IMR-90 (cell line): Measurements from ENCODE around the gene PDCD1. TPM values are rescaled to one million over a fixed set of nuclear protein-coding genes. Genes with fewer than 3 reads are reported as not detected.

Source experiments
- ATAC-seq: fragments of 200-7000 bp; cut with Tn5 transposase; 2 replicates; pipeline ENCODE4 v1.9.1; 2020; ENCODE audit warnings: low read depth, mild to moderate bottlenecking, moderate library complexity
- BruUV-seq: library from RNA; stranded (reverse); fragments of 400-500 nt; replicated peaks from 2 replicates; lab custom pipeline; 2021; lab: Mats Ljungman, UMichigan
- CTCF ChIA-PET: fragments of 300-600 bp; formaldehyde crosslinking; extraction: SDS; loops from one replicate; lab custom pipeline; 2021; ENCODE audit warnings: antibody characterized with exemption; lab: Yijun Ruan, JAX
- POLR2A ChIA-PET: fragments of 300-600 bp; sonication (Branson Sonifier 250); formaldehyde crosslinking; loops from one replicate; lab custom pipeline; 2022; ENCODE audit warnings: antibody characterized with exemption; ENCODE audit not compliant: unreplicated experiment; lab: Charles Lee
- DNase-seq: peaks from one replicate; pipeline ENCODE4 v3.0.0; 2013
- H2AFZ ChIP-seq: replicated peaks from 2 replicates; pipeline ENCODE3; 2013; ENCODE audit warnings: low read length, mild to moderate bottlenecking; ENCODE audit not compliant: poor library complexity
- H2AK5ac ChIP-seq: 2 replicates; pipeline ENCODE4 v1.6.1; 2013; ENCODE audit warnings: low read depth, low read length, inconsistent platforms
- H2AK9ac ChIP-seq: replicated peaks from 2 replicates; pipeline ENCODE3; 2013; ENCODE audit warnings: mild to moderate bottlenecking, low read depth, low read length, moderate library complexity; ENCODE audit not compliant: poor library complexity
- H2BK120ac ChIP-seq: 2 replicates; pipeline ENCODE4 v1.6.1; 2013; ENCODE audit warnings: low read depth, low read length, inconsistent platforms
- H2BK15ac ChIP-seq: 3 replicates; pipeline ENCODE4 v1.6.1; 2013; ENCODE audit warnings: low read depth, low read length, inconsistent platforms
- H2BK20ac ChIP-seq: 2 replicates; pipeline ENCODE4 v1.6.1; 2013; ENCODE audit warnings: low read depth, mild to moderate bottlenecking, inconsistent platforms, low read length, moderate library complexity
- H2BK5ac ChIP-seq: 2 replicates; pipeline ENCODE4 v1.6.1; 2013; ENCODE audit warnings: mild to moderate bottlenecking, low read depth, low read length, inconsistent platforms; ENCODE audit not compliant: poor library complexity, severe bottlenecking
- H3K14ac ChIP-seq: replicated peaks from 2 replicates; pipeline ENCODE4 v1.6.1; 2013; ENCODE audit warnings: low read depth, low read length, inconsistent platforms
- H3K18ac ChIP-seq: 2 replicates; pipeline ENCODE4 v1.6.1; 2013; ENCODE audit warnings: low read depth, low read length, control low read depth
- H3K23ac ChIP-seq: 2 replicates; pipeline ENCODE4 v1.6.1; 2013; ENCODE audit warnings: low read depth, low read length, inconsistent platforms
- H3K27ac ChIP-seq: 2 replicates; pipeline ENCODE4 v1.5.1; 2013; ENCODE audit warnings: mild to moderate bottlenecking, control low read depth, low read length; ENCODE audit not compliant: insufficient read depth
- H3K27me3 ChIP-seq: 2 replicates; pipeline ENCODE4 v1.6.1; 2013; ENCODE audit warnings: low read length; ENCODE audit not compliant: control insufficient read depth, insufficient read depth
- H3K36me3 ChIP-seq: 2 replicates; pipeline ENCODE4 v1.6.1; 2013; ENCODE audit warnings: low read length, mixed read lengths; ENCODE audit not compliant: control insufficient read depth, insufficient read depth
- H3K4ac ChIP-seq: 2 replicates; pipeline ENCODE4 v1.6.1; 2013; ENCODE audit warnings: low read depth, low read length, inconsistent platforms
- H3K4me1 ChIP-seq: 2 replicates; pipeline ENCODE4 v1.6.1; 2013; ENCODE audit warnings: low read length, mixed read lengths; ENCODE audit not compliant: control insufficient read depth, insufficient read depth
- H3K4me2 ChIP-seq: 2 replicates; pipeline ENCODE4 v1.6.1; 2013; ENCODE audit warnings: low read depth, mild to moderate bottlenecking, control low read depth, low read length, moderate library complexity
- H3K4me3 ChIP-seq: 2 replicates; pipeline ENCODE4 v1.5.1; 2013; ENCODE audit warnings: low read depth, mild to moderate bottlenecking, control low read depth, low read length, moderate library complexity; ENCODE audit not compliant: insufficient read depth
- H3K56ac ChIP-seq: 2 replicates; pipeline ENCODE4 v1.6.1; 2013; ENCODE audit warnings: low read length, inconsistent platforms; ENCODE audit not compliant: insufficient read depth; ENCODE audit errors: extremely low read depth
- H3K79me1 ChIP-seq, 2 experiments: 2 replicates each; pipeline ENCODE4 v1.6.1; 2013; ENCODE audit warnings: low read length in 2 of 2, inconsistent platforms in 1 of 2, low read depth in 1 of 2
- H3K9ac ChIP-seq: 2 replicates; pipeline ENCODE4 v1.6.1; 2013; ENCODE audit warnings: low read depth, low read length, control low read depth
- H3K9me1 ChIP-seq: 2 replicates; pipeline ENCODE4 v1.6.1; 2013; ENCODE audit warnings: low read length, inconsistent platforms; ENCODE audit not compliant: insufficient read depth
- H3K9me3 ChIP-seq: 2 replicates; pipeline ENCODE4 v1.6.1; 2013; ENCODE audit warnings: low read length; ENCODE audit not compliant: control insufficient read depth, insufficient read depth
- H4K20me1 ChIP-seq: 2 replicates; pipeline ENCODE4 v1.6.1; 2013; ENCODE audit warnings: low read length, inconsistent platforms; ENCODE audit not compliant: insufficient read depth
- H4K5ac ChIP-seq: 2 replicates; pipeline ENCODE4 v1.6.1; 2013; ENCODE audit warnings: mild to moderate bottlenecking, low read depth, low read length, control low read depth
- H4K8ac ChIP-seq, 2 experiments: 2 replicates each; pipeline ENCODE4 v1.6.1; 2013; ENCODE audit warnings: low read depth in 2 of 2, low read length in 2 of 2, control low read depth in 1 of 2, inconsistent platforms in 1 of 2
- H4K91ac ChIP-seq: 2 replicates; pipeline ENCODE4 v1.6.1; 2013; ENCODE audit warnings: low read depth, low read length, inconsistent platforms; ENCODE audit not compliant: insufficient read depth
- BHLHE40 ChIP-seq: fragments of 150-350 bp; IDR thresholded peaks from 2 replicates; pipeline ENCODE4 v1.6.1; 2016; ENCODE audit warnings: mild to moderate bottlenecking, low read depth, low read length
- CEBPB ChIP-seq: IDR thresholded peaks from 2 replicates; pipeline ENCODE4 v1.6.1; 2012; ENCODE audit warnings: low read depth, low read length, improper control_type of control experiment
- CHD1 ChIP-seq: IDR thresholded peaks from 2 replicates; pipeline ENCODE4 v1.6.1; 2012; ENCODE audit warnings: low read depth, low read length, improper control_type of control experiment
- CTCF ChIP-seq: conservative IDR thresholded peaks from 2 replicates; pipeline ENCODE4 v1.5.1; 2012; ENCODE audit warnings: mild to moderate bottlenecking, low read depth, low read length, improper control_type of control experiment
- MAFK ChIP-seq: IDR thresholded peaks from 2 replicates; pipeline ENCODE4 v1.6.1; 2012; ENCODE audit warnings: low read depth, low read length, improper control_type of control experiment
- MAZ ChIP-seq: IDR thresholded peaks from 2 replicates; pipeline ENCODE4 v1.6.1; 2012; ENCODE audit warnings: low read depth, mild to moderate bottlenecking, low read length, improper control_type of control experiment, moderate library complexity, borderline replicate concordance
- MXI1 ChIP-seq: IDR thresholded peaks from 2 replicates; pipeline ENCODE4 v1.6.1; 2012; ENCODE audit warnings: low read depth, mild to moderate bottlenecking, low read length, moderate library complexity, borderline replicate concordance
- NFE2L2 ChIP-seq: fragments of 150-350 bp; IDR thresholded peaks from 2 replicates; pipeline ENCODE4 v1.6.1; 2016; ENCODE audit warnings: low read depth, mild to moderate bottlenecking, low read length
- POLR2A ChIP-seq: IDR thresholded peaks from 2 replicates; pipeline ENCODE4 v1.6.1; 2012; ENCODE audit warnings: mild to moderate bottlenecking, low read depth, low read length
- RAD21 ChIP-seq: IDR thresholded peaks from 2 replicates; pipeline ENCODE4 v1.6.1; 2012; ENCODE audit warnings: low read length, improper control_type of control experiment
- RCOR1 ChIP-seq: IDR thresholded peaks from 2 replicates; pipeline ENCODE4 v1.6.1; 2012; ENCODE audit warnings: mild to moderate bottlenecking, low read length, improper control_type of control experiment; ENCODE audit not compliant: insufficient replicate concordance
- RFX5 ChIP-seq: IDR thresholded peaks from 2 replicates; pipeline ENCODE4 v1.8.0; 2012; ENCODE audit warnings: low read depth, mild to moderate bottlenecking, low read length, moderate library complexity
- WGBS, 2 experiments: methylation state at CpG; one replicate each; pipeline versions ENCODE4 v1.1.5 to v1.1.7; 2013; ENCODE audit warnings: missing lambda C conversion rate in 2 of 2; ENCODE audit not compliant: insufficient read length in 1 of 2; ENCODE audit errors: extremely low coverage in 2 of 2; 5-methylcytosine and 5-hydroxymethylcytosine counted together
- dilution Hi-C: fragments of 300-500 bp; cut with HindIII; formaldehyde crosslinking; loops from one replicate; pipeline ENCODE4 v1.14.3; 2018; ENCODE audit warnings: low sequenced_read_pairs; ENCODE audit not compliant: unreplicated experiment
- in situ Hi-C: fragments of 300-500 bp; cut with MboI; formaldehyde crosslinking; loops from 3 replicates; pipeline ENCODE4 v1.14.3; 2019; ENCODE audit warnings: low sequenced_read_pairs, inconsistent platforms, mixed read lengths
- intact Hi-C: fragments of 100-400 bp; cut with micrococcal nuclease; formaldehyde crosslinking; loops from 2 replicates; pipeline ENCODE4 v1.10.0; 2022
- polyA plus RNA-seq, 3 experiments: library from polyadenylated mRNA; depleted of rRNA; stranded (reverse); fragments of >200 nt; gene quantifications; 2 replicates each; pipeline ENCODE4 v1.2.3, GENCODE V29; 2012; ENCODE audit warnings: low replicate concordance in 1 of 3
- total RNA-seq: library from RNA; depleted of rRNA; stranded (reverse); fragments of >200 nt; gene quantifications from 2 replicates; pipeline ENCODE4 v1.2.3, GENCODE V29; 2012
- TF ChIP-seq, protein P1 (sequence below): fragments of 150-350 bp; IDR thresholded peaks from 2 replicates; pipeline ENCODE4 v1.6.1; 2017; ENCODE audit warnings: mild to moderate bottlenecking, antibody characterized with exemption, low read length, low read depth
- TF ChIP-seq, protein P2 (sequence below): fragments of 150-350 bp; IDR thresholded peaks from 2 replicates; pipeline ENCODE4 v1.6.1; 2016; ENCODE audit warnings: low read depth, mild to moderate bottlenecking, low read length, moderate library complexity, borderline replicate concordance

The PDCD1 gene
- total and polyA plus RNA-seq, 2 of the 4 experiments (the other 2 are of a cell fraction) = not detected

DNA sequence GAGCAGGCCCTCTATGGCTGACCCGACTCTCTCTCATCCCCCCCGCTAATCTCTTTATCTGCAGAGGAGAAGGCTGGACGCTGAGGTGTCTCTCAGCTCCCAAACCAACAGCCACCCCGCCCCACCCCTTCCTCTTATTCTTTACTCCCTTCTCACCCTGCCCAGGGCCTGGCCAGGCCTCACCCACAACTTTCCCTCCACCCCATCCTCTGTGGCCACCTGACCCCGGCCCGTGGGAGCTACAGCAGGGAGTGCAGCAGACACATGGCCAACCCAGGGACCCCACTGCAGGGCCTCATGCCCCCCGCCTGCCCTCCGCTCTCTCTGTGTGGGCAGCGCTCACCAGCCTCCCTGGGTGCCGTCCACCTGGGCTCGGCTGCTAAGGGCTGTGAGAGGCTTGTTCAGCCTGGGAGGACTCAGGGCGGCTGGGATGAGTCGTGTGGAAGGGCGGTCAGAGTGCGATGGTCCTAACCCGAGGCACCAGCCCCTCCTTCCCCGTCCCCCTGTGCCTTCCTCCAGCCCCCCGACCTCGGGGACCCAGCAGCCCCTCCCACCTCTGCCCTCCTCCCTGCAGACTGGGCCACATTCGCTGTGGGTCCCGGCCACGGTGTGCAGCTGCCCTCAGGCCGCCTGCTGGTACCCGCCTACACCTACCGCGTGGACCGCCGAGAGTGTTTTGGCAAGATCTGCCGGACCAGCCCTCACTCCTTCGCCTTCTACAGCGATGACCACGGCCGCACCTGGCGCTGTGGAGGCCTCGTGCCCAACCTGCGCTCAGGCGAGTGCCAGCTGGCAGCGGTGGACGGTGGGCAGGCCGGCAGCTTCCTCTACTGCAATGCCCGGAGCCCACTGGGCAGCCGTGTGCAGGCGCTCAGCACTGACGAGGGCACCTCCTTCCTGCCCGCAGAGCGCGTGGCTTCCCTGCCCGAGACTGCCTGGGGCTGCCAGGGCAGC is 42.9 kb downstream of the PDCD1 start:
- Histone ChIP-seq H3K79me1 (no peaks in the 10 kb centered on the region), H4K20me1 (no peaks in the 10 kb centered on the region; the same call in 1 of the 2 replicates), H2BK120ac (no peak overlapping the region), H3K4me1 (no peaks in the 10 kb centered on the region), H2AFZ (no peak overlapping the region), H3K9ac (no peak overlapping the region), H3K4ac (no peak overlapping the region), H4K8ac (no peak overlapping the region), H3K27ac (no peak overlapping the region), H4K91ac (no peak overlapping the region), H3K18ac (no peak overlapping the region), H2AK9ac (no peak overlapping the region), H3K36me3 (no peaks in the 10 kb centered on the region), H2BK5ac (no peak overlapping the region), H3K4me2 (no peak overlapping the region), H3K27me3 (peaks cover 10% of the 10 kb centered on the region; the same call in 1 of the 2 replicates), H3K4me3 (no peak overlapping the region), H2BK20ac (no peak overlapping the region), H3K56ac (no peak overlapping the region), H3K23ac (no peak overlapping the region), H3K9me1 (no peaks in the 10 kb centered on the region), H2AK5ac (no peak overlapping the region), H4K5ac (no peak overlapping the region), H2BK15ac (no peak overlapping the region), H3K14ac (no peak overlapping the region), H3K9me3 (no peaks in the 10 kb centered on the region)
- in situ Hi-C loops = no loop called here
- dilution Hi-C loops = no loop called here
- ChIA-PET CTCF (no interaction called here), POLR2A (no interaction called here)
- 81% methylated on average over 25 of the region's 48 CpGs; no CpG with 5 or more reads in 1 of the 2 experiments for WGBS, 2 experiments
- no TSS peak for BruUV-seq
- ATAC-seq (no peak), DNase-seq (no peak)
- intact Hi-C loops = no loop called here
- TF ChIP-seq CHD1 = no peak
- no peak for TF ChIP-seq MAZ
- TF ChIP-seq, protein P1, sequence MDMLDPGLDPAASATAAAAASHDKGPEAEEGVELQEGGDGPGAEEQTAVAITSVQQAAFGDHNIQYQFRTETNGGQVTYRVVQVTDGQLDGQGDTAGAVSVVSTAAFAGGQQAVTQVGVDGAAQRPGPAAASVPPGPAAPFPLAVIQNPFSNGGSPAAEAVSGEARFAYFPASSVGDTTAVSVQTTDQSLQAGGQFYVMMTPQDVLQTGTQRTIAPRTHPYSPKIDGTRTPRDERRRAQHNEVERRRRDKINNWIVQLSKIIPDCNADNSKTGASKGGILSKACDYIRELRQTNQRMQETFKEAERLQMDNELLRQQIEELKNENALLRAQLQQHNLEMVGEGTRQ = no peak
- no peak for TF ChIP-seq NFE2L2
- TF ChIP-seq CEBPB = no peak
- TF ChIP-seq MAFK = no peak
- TF ChIP-seq RFX5 = no peak
- no peak for TF ChIP-seq RAD21
- TF ChIP-seq CTCF = no peak
- no peak for TF ChIP-seq RCOR1
- TF ChIP-seq POLR2A = no peak
- TF ChIP-seq, protein P2, sequence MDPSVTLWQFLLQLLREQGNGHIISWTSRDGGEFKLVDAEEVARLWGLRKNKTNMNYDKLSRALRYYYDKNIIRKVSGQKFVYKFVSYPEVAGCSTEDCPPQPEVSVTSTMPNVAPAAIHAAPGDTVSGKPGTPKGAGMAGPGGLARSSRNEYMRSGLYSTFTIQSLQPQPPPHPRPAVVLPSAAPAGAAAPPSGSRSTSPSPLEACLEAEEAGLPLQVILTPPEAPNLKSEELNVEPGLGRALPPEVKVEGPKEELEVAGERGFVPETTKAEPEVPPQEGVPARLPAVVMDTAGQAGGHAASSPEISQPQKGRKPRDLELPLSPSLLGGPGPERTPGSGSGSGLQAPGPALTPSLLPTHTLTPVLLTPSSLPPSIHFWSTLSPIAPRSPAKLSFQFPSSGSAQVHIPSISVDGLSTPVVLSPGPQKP = no peak
- no peak for TF ChIP-seq MXI1
- no peak for TF ChIP-seq BHLHE40
